Brain microvascular endothelial cell (primary cell): ENCODE results near the gene VPS13D.

ENCODE experiments used
- DNase-seq: peaks from one replicate; pipeline ENCODE4 v3.0.0-alpha.2; 2020
- H3K27ac ChIP-seq: fragments of 250-450 bp; sonication (Bioruptor Pico); 2 replicates; pipeline ENCODE4 v1.5.1; 2020; ENCODE audit warnings: mild to moderate bottlenecking, moderate library complexity
- H3K27me3 ChIP-seq: fragments of 250-450 bp; sonication (Bioruptor Pico); replicated peaks from 2 replicates; pipeline ENCODE4 v1.5.1; 2020; ENCODE audit warnings: mild to moderate bottlenecking
- H3K36me3 ChIP-seq: fragments of 250-450 bp; sonication (Bioruptor Pico); replicated peaks from 2 replicates; pipeline ENCODE4 v1.5.1; 2020; ENCODE audit warnings: mild to moderate bottlenecking
- H3K4me3 ChIP-seq: 2 replicates; pipeline ENCODE4 v1.5.1; 2011; ENCODE audit warnings: low read depth, mild to moderate bottlenecking, control low read depth, low read length, moderate library complexity
- in situ Hi-C: cut with HindIII; loops from 2 replicates; pipeline ENCODE4 v1.10.0; 2017; ENCODE audit warnings: low sequenced_read_pairs, low pct_ligation_motif_present
- TF ChIP-seq, protein P1 (sequence below): IDR thresholded peaks from 2 replicates; pipeline ENCODE4 v1.5.1; 2011; ENCODE audit warnings: low read depth, mild to moderate bottlenecking, moderate library complexity, low read length, control low read depth, inconsistent platforms; ENCODE audit errors: missing control alignments

Gene VPS13D

DNA sequence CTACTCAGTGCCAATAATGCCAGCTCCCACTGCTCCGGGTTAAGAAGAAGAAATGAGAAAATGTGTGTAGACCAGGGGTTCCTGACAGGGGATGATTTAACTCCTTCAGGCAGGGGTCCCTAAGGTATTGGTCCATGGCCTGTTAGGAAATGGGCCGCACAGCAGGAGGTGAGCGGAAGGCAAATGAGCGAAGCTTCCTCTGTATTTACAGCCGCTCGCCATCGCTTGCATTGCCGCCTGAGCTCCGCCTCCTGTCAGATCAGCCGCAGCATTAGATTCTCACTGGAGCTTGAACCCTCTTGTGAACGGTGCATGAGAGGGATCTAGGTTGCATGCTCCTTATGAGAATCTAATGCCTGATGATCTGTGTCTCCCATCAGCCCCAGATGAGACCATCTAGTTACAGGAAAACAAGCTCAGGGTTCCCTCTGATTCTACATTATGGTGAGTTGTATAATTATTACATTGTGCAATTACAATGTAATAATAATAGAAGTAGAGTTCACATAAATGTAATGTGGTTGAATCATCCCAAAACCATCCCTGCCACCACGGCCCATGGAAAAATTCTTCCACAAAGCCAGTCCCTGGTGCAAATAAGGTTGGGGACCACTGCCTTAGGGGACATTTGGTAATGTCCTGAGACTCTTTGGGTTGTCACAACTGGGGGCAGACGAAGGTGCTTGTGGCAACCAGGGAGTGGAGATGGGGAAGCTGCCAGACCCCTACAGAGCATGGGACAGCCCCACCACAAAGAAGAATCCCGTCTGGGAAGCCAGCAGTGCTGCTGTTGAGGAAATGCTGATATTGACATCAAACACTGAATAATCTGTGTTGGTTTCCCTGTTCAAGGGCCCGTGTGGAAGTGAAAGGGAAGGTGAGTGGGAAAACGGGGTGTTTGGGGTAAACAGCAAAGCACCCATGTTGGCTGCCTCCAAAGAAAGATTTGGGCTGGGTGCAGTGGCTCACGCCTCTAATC lies 327.4 kb downstream of the VPS13D start:
- in situ Hi-C loops: no loop called here
- TF ChIP-seq, protein P1, sequence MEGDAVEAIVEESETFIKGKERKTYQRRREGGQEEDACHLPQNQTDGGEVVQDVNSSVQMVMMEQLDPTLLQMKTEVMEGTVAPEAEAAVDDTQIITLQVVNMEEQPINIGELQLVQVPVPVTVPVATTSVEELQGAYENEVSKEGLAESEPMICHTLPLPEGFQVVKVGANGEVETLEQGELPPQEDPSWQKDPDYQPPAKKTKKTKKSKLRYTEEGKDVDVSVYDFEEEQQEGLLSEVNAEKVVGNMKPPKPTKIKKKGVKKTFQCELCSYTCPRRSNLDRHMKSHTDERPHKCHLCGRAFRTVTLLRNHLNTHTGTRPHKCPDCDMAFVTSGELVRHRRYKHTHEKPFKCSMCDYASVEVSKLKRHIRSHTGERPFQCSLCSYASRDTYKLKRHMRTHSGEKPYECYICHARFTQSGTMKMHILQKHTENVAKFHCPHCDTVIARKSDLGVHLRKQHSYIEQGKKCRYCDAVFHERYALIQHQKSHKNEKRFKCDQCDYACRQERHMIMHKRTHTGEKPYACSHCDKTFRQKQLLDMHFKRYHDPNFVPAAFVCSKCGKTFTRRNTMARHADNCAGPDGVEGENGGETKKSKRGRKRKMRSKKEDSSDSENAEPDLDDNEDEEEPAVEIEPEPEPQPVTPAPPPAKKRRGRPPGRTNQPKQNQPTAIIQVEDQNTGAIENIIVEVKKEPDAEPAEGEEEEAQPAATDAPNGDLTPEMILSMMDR: no peak
- Histone ChIP-seq H3K27ac (peak overlapping the region; percentile 97), H3K36me3 (no peaks in the 10 kb centered on the region), H3K4me3 (no peak overlapping the region), H3K27me3 (no peaks in the 10 kb centered on the region)
- no peak for DNase-seq

- TF ChIP-seq, protein P1: no peak
- Histone ChIP-seq H3K36me3 (peaks cover 4% of the 10 kb centered on the region), H3K27ac (no peak overlapping the region), H3K4me3 (no peak overlapping the region), H3K27me3 (no peaks in the 10 kb centered on the region)
- in situ Hi-C loops: no loop called here
- DNase-seq: no peak
Measured at GRCh38 chr1:12561121-12561520, 331.3 kb downstream of the VPS13D start.
